Measurements from ENCODE around the gene DPYSL4. TPM values are rescaled to one million over a fixed set of nuclear protein-coding genes. Genes with fewer than 3 reads are reported as not detected.

Gene DPYSL4
- total RNA-seq, 1 experiment from 2014 or later, result 9.9 TPM

DNA sequence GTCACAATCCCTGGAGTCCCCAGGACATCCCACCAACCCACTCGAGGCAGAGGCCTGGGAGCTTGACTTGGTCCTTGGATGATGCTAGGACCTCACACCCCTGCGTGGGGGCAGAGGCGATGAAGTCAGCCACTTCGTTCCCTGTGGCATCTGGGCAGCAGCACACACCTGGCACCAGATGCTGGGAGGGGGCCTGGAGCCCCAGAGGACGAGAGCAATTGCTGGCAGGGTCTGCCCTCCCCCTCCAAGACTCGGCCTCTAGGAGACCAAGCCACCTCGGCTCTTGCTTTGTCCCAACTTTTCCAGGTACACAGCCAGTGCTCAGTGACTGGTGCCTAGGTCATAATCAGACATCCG is 39.1 kb downstream of the DPYSL4 start:
- no peak for ATAC-seq

DNA sequence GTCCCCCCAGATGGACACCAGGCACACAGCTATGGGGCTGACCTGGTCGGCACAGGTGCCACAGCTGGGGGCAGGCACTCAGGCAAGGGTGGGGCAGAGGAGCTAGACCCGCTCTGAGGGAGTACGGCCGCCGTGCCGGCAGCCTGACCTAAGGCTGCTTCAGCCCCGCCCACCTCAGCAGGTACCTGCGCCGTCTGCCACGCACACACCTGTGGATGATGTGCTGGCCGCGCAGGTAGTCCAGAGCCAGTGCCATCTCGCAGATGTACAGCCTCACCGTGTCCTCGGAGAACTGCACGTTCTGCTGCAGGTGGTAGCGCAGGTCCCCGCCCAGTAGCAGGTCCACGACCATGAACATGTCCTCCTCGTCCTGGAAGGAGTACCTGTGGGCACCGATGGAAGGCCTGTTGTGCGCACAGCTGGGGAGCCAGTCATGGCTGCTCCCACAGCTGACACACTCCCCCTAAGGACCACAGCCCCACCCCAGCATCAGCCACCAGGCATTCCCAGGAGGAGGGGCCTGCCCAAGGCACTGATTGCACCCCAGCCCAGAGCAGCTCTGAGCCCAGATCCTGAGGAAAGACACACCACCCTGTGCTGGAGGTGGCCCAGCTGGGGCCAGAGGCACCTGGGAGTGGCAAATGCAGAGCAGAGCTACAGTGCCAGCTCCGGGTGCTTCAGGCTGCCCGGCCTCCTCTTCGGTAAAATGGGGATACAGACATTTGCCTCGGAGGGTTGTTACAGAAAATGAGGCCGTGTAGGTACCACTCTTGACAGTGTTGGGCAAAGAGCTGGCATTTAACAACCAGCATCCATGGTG is 40.0 kb downstream of the DPYSL4 start:
- no peak overlapping the region for H3K27ac ChIP-seq (ENCODE audit: low read length)
- TF ChIP-seq, protein P1, sequence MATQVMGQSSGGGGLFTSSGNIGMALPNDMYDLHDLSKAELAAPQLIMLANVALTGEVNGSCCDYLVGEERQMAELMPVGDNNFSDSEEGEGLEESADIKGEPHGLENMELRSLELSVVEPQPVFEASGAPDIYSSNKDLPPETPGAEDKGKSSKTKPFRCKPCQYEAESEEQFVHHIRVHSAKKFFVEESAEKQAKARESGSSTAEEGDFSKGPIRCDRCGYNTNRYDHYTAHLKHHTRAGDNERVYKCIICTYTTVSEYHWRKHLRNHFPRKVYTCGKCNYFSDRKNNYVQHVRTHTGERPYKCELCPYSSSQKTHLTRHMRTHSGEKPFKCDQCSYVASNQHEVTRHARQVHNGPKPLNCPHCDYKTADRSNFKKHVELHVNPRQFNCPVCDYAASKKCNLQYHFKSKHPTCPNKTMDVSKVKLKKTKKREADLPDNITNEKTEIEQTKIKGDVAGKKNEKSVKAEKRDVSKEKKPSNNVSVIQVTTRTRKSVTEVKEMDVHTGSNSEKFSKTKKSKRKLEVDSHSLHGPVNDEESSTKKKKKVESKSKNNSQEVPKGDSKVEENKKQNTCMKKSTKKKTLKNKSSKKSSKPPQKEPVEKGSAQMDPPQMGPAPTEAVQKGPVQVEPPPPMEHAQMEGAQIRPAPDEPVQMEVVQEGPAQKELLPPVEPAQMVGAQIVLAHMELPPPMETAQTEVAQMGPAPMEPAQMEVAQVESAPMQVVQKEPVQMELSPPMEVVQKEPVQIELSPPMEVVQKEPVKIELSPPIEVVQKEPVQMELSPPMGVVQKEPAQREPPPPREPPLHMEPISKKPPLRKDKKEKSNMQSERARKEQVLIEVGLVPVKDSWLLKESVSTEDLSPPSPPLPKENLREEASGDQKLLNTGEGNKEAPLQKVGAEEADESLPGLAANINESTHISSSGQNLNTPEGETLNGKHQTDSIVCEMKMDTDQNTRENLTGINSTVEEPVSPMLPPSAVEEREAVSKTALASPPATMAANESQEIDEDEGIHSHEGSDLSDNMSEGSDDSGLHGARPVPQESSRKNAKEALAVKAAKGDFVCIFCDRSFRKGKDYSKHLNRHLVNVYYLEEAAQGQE (IDR thresholded peaks at IDR 0.05; ENCODE audit: insufficient read depth in 1 of 2, low read depth in 2 of 2, low read length in 1 of 2), result no peak
- TF ChIP-seq TCF7L2 (IDR thresholded peaks at IDR 0.05; ENCODE audit: low read depth, low read length), result no peak
- TF ChIP-seq SIN3A (IDR thresholded peaks at IDR 0.05; ENCODE audit: borderline replicate concordance, insufficient read depth, low read depth, low read length), result no peak
- no peak for TF ChIP-seq POLR2AphosphoS5 (IDR thresholded peaks at IDR 0.05; ENCODE audit: low read depth, low read length)
- TF ChIP-seq, protein P2, sequence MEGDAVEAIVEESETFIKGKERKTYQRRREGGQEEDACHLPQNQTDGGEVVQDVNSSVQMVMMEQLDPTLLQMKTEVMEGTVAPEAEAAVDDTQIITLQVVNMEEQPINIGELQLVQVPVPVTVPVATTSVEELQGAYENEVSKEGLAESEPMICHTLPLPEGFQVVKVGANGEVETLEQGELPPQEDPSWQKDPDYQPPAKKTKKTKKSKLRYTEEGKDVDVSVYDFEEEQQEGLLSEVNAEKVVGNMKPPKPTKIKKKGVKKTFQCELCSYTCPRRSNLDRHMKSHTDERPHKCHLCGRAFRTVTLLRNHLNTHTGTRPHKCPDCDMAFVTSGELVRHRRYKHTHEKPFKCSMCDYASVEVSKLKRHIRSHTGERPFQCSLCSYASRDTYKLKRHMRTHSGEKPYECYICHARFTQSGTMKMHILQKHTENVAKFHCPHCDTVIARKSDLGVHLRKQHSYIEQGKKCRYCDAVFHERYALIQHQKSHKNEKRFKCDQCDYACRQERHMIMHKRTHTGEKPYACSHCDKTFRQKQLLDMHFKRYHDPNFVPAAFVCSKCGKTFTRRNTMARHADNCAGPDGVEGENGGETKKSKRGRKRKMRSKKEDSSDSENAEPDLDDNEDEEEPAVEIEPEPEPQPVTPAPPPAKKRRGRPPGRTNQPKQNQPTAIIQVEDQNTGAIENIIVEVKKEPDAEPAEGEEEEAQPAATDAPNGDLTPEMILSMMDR (IDR thresholded peaks at IDR 0.05), result no peak
- ATAC-seq (no peak), DNase-seq (ENCODE audit: low read depth, low spot score) (no peak)
- no peak overlapping the region for H3K4me3 ChIP-seq (ENCODE audit: low read depth in 2 of 2, low read length in 2 of 2)
- in situ Hi-C loops (cut with HindIII; ENCODE audit: low pct_unique_long_range_greater_than_20kb, low sequenced_read_pairs), result no loop called here
- H3K27me3 ChIP-seq (ENCODE audit: control insufficient read depth, insufficient read depth, low read length), result no peaks in the 10 kb centered on the region
- POLR2A ChIA-PET, result no interaction called here
- peaks cover 8% of the 10 kb centered on the region for H3K4me1 ChIP-seq (ENCODE audit: control insufficient read depth, insufficient read depth, low read length)
- no peaks in the 10 kb centered on the region for H3K36me3 ChIP-seq (ENCODE audit: control insufficient read depth, insufficient read depth, low read length)
- BruUV-seq (replicated peaks), result no TSS peak
- intact Hi-C loops (cut with micrococcal nuclease; ENCODE audit: unreplicated experiment), result no loop called here
- H3K9me3 ChIP-seq (ENCODE audit: control insufficient read depth, insufficient read depth, low read depth, low read length), result no peaks in the 10 kb centered on the region
- CTCF ChIA-PET, result interaction anchor here (0.6 kb wide), 1 partner anchor 269 kb away, joined by 4 read pairs; no protein-coding TSS in a partner anchor

More for the DNA sequence above, 39.1 kb downstream of the DPYSL4 start:
- in situ Hi-C loops (cut with HindIII; ENCODE audit: low pct_unique_long_range_greater_than_20kb, low sequenced_read_pairs) (no loop called here), intact Hi-C loops (cut with micrococcal nuclease; ENCODE audit: unreplicated experiment) (no loop called here)
- POLR2A ChIA-PET, result no interaction called here
- BruUV-seq (replicated peaks), result no TSS peak
- Histone ChIP-seq H3K36me3 (ENCODE audit: control insufficient read depth, insufficient read depth, low read length) (no peaks in the 10 kb centered on the region), H3K9me3 (ENCODE audit: control insufficient read depth, insufficient read depth, low read depth, low read length) (no peaks in the 10 kb centered on the region), H3K27ac (ENCODE audit: low read length) (no peak overlapping the region), H3K4me1 (ENCODE audit: control insufficient read depth, insufficient read depth, low read length) (peaks cover 8% of the 10 kb centered on the region), H3K27me3 (ENCODE audit: control insufficient read depth, insufficient read depth, low read length) (no peaks in the 10 kb centered on the region), H3K4me3 (ENCODE audit: low read depth in 2 of 2, low read length in 2 of 2) (no peak overlapping the region)
- no peak for DNase-seq (ENCODE audit: low read depth, low spot score)
- TF ChIP-seq SIN3A (IDR thresholded peaks at IDR 0.05; ENCODE audit: borderline replicate concordance, insufficient read depth, low read depth, low read length) (no peak), TCF7L2 (IDR thresholded peaks at IDR 0.05; ENCODE audit: low read depth, low read length) (no peak), POLR2AphosphoS5 (IDR thresholded peaks at IDR 0.05; ENCODE audit: low read depth, low read length) (no peak)
- TF ChIP-seq, protein P1 (IDR thresholded peaks at IDR 0.05; ENCODE audit: insufficient read depth in 1 of 2, low read depth in 2 of 2, low read length in 1 of 2), result no peak
- TF ChIP-seq, protein P2 (IDR thresholded peaks at IDR 0.05), result no peak
- CTCF ChIA-PET, result interaction anchor here (0.6 kb wide), 1 partner anchor 269 kb away, joined by 4 read pairs; no protein-coding TSS in a partner anchor

Measured in Panc1 (cell line).